GM18520 (cell line): ENCODE data around the gene AK9.

ENCODE experiments used
- ATAC-seq: cut with Tn5 transposase; IDR thresholded peaks from one replicate; pipeline ENCODE4 v1.9.1; 2021; ENCODE audit not compliant: unreplicated experiment

Gene AK9

DNA sequence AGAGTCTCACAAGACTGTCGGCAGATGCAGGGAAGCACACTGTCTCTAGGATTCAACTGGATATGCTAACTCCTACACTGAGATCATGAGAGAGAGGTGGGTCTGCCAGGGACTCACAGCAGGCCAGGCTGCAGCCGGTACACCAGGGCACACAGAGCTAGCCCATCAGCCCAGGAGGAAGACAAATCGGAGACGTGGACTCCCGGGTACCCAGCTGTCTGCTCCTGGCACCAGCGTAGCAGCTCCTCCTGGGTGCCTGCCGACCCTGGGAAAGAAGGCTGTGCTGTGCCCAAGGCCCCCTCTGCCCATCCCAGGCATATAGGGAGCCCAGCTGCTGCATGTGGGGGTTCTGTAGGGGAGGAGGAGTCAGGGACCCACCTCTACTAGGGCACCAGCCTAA lies 242.4 kb downstream of the AK9 start:
- ATAC-seq = no peak

DNA sequence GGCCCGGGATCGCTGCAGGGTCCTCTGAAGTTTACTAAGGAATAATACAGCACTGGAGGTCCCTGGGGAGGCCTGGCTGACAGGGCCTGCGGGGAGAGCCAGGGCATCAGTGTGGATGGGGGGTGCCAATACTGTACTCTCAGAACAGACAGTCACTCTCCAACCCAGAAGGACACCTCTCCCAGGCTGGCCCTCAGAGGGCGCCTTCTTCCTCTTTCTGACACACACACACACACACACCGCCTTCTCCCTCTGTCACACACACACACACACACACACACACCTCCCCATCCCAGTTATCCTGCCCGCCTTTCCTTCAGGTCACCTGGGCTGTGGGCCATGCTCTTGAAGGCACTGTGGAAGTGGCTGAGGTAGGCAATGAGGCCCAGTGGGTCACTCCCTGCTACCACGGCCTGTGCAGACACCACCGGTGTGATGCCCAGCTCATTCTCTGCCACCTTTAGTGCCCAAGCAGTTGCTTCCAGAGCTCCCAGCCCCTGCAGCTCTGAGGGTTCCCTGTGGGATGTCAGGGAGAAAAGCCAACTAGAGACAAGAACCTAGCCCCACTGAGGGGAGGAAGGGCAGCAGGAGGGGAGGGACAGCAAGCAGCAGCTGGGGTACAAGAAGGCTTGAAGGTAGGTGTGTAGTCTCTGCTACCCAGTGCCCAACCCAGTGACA lies 243.0 kb downstream of the AK9 start:
- ATAC-seq = no peak

DNA sequence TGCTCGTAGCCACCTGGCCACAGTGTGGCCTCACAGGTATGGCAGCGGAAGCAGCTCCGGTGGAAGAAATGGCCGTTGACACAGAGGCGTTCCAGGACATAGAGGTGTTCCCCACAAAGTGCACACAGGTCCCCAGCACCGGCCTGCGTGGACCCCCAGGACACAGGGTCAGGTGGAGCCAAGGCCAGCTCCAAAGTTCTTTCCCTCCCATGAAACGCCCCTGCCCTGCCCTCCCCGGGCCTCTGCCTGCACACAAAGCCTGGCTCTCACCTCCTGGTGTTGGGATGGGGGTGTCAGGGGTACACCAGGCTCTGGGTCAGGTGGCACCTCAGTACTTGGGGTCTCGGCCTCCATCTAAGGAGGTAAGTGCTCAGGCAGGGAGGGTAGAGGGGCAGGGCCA lies 243.9 kb downstream of the AK9 start:
- no peak for ATAC-seq

- ATAC-seq = no peak
These were observed 244.5 kb downstream of the AK9 start for GRCh38 chr6:109446541-109446940.

GRCh38 chr6:109446072-109446471 lies 244.9 kb downstream of the AK9 start:
- ATAC-seq = no peak

DNA sequence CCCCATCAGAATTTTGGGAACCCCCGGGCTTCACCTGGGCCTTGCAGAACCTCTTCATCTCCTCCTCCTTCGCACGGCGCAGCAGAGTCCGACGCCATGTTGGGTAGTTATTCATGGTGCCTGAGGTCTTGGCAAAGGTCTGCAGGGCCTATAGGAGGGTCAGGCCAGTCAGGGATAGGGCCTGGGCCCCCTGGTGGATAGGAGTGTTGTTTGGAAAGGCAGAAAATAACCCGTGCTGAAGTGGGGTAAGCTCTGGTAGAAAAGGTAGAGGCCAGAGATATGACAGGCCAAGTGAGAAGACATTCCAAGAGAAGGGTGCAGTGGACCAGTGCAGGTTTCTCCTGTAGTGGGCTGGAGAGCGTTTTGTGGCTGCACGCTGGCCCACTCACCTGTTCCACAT lies 245.6 kb downstream of the AK9 start:
- no peak for ATAC-seq

GRCh38 chr6:109443425-109443950 lies 247.5 kb downstream of the AK9 start:
- no peak for ATAC-seq
